ENCODE data around the gene PABPN1L.

DNA sequence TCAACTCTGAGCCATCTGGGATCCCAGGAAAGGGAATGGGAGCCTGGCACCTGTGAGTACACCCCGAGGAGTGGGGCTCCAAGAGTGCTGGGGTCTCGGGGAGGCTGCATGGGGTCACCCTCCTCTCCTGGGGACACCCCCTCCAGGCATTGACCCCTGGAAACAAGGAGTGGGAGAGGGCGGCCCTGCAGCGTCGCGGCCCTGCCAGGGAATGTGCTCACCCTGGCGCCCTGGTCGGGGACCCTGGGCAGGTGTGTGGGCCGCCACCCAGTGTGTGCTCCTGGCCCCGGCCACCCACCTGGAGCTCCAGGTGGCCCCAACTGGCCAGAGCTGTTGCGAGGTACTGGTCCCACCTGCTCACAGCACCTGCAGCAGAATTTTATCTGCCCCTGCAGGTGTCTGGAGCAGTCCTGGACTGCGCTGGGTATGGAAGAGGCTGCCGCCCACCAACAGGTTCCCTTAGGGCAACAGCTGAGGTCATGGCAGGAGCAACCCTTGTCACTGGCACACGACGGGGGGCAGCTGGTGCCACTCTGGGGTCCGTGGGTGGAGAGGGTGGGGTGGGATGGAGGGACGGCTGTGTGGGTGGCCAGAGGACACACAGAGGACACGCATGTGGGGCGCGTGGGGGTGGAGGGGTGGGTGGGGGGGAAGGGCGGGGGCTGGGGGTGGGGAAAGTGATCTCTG is 5.4 kb upstream of the PABPN1L start:
- peak in 1 of 3 donors; percentile 13 for TF ChIP-seq POLR2AphosphoS5 (IDR thresholded peaks at IDR 0.05)
- TF ChIP-seq, protein P1, sequence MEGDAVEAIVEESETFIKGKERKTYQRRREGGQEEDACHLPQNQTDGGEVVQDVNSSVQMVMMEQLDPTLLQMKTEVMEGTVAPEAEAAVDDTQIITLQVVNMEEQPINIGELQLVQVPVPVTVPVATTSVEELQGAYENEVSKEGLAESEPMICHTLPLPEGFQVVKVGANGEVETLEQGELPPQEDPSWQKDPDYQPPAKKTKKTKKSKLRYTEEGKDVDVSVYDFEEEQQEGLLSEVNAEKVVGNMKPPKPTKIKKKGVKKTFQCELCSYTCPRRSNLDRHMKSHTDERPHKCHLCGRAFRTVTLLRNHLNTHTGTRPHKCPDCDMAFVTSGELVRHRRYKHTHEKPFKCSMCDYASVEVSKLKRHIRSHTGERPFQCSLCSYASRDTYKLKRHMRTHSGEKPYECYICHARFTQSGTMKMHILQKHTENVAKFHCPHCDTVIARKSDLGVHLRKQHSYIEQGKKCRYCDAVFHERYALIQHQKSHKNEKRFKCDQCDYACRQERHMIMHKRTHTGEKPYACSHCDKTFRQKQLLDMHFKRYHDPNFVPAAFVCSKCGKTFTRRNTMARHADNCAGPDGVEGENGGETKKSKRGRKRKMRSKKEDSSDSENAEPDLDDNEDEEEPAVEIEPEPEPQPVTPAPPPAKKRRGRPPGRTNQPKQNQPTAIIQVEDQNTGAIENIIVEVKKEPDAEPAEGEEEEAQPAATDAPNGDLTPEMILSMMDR (IDR thresholded peaks at IDR 0.05 in 8 of 11, conservative IDR thresholded peaks at IDR 0.05 in 3 of 11), result no peak
